Mesodermal cell (in vitro differentiated cells): Measurements from ENCODE around the gene LRRK1.
A peak's percentile ranks its signal among the peaks of the same experiment; 100 is the strongest.

Experiments
- H3K27ac ChIP-seq: 2 replicates; pipeline ENCODE4 v1.7.0; 2013; ENCODE audit warnings: mild to moderate bottlenecking, low read depth, low read length, moderate library complexity; ENCODE audit not compliant: severe bottlenecking
- H3K36me3 ChIP-seq: 2 replicates; pipeline ENCODE4 v1.7.1; 2013; ENCODE audit warnings: mild to moderate bottlenecking, low read length, moderate library complexity; ENCODE audit not compliant: control insufficient read depth, insufficient read depth
- H3K4me1 ChIP-seq: one replicate; pipeline ENCODE4 v1.7.1; 2013; ENCODE audit warnings: mild to moderate bottlenecking, low read length; ENCODE audit not compliant: insufficient read depth, control insufficient read depth, poor library complexity, severe bottlenecking
- H3K4me3 ChIP-seq: 2 replicates; pipeline ENCODE4 v1.7.0; 2013; ENCODE audit warnings: low read length, control low read depth, mild to moderate bottlenecking; ENCODE audit not compliant: insufficient read depth, poor library complexity, severe bottlenecking; ENCODE audit errors: extremely low read depth
- H3K9me3 ChIP-seq: 2 replicates; pipeline ENCODE4 v1.7.1; 2013; ENCODE audit warnings: mild to moderate bottlenecking, low read length, moderate library complexity; ENCODE audit not compliant: control insufficient read depth
- WGBS, 2 experiments: methylation state at CpG; one replicate each; pipeline ENCODE4 v1.1.5; 2013; ENCODE audit warnings: missing lambda C conversion rate in 2 of 2; ENCODE audit not compliant: insufficient coverage in 2 of 2; 5-methylcytosine and 5-hydroxymethylcytosine counted together

Gene LRRK1

GRCh38 chr15:100918034-100918689 is 995 bp upstream of the LRRK1 start:
- Histone ChIP-seq H3K9me3 (no peaks in the 10 kb centered on the region), H3K4me1 (no peaks in the 10 kb centered on the region), H3K36me3 (no peaks in the 10 kb centered on the region), H3K27ac (no peak overlapping the region), H3K4me3 (peak overlapping the region; percentile 41)
- WGBS, 2 experiments = 1 to 4% methylated on average over 32 to 36 of the region's 42 CpGs

GRCh38 chr15:100919481-100920405 is 586 bp downstream of the LRRK1 start:
- Histone ChIP-seq H3K4me3 (peak overlapping the region; percentile 32), H3K36me3 (no peaks in the 10 kb centered on the region), H3K27ac (no peak overlapping the region), H3K4me1 (no peaks in the 10 kb centered on the region), H3K9me3 (no peaks in the 10 kb centered on the region)
- WGBS, 2 experiments = 4 to 5% methylated on average over 60 to 68 of the region's 80 CpGs

- no peaks in the 10 kb centered on the region for H3K4me1 ChIP-seq
- H3K4me3 ChIP-seq = no peak overlapping the region
- WGBS, 2 experiments = 76 to 78% methylated on average over 5 to 6 of the region's 8 CpGs
- H3K36me3 ChIP-seq = no peaks in the 10 kb centered on the region
- no peaks in the 10 kb centered on the region for H3K9me3 ChIP-seq
- H3K27ac ChIP-seq = no peak overlapping the region
Measured at GRCh38 chr15:100920516-100921135, 1.5 kb downstream of the LRRK1 start.

GRCh38 chr15:100922192-100923040 is 3.3 kb downstream of the LRRK1 start:
- H3K9me3 ChIP-seq = no peaks in the 10 kb centered on the region
- WGBS, 2 experiments = 81 to 92% methylated on average over 11 of the region's 13 CpGs
- H3K36me3 ChIP-seq = no peaks in the 10 kb centered on the region
- H3K4me1 ChIP-seq = no peaks in the 10 kb centered on the region
- no peak overlapping the region for H3K4me3 ChIP-seq
- H3K27ac ChIP-seq = no peak overlapping the region

- Histone ChIP-seq H3K4me3 (no peak overlapping the region), H3K27ac (no peak overlapping the region), H3K36me3 (no peaks in the 10 kb centered on the region), H3K9me3 (no peaks in the 10 kb centered on the region), H3K4me1 (no peaks in the 10 kb centered on the region)
- 60 to 100% methylated on average over 1 to 2 of the region's 7 CpGs for WGBS, 2 experiments
Measured at GRCh38 chr15:100923076-100923475, 3.9 kb downstream of the LRRK1 start.

GRCh38 chr15:100923902-100924301 is 4.7 kb downstream of the LRRK1 start:
- Histone ChIP-seq H3K4me1 (no peaks in the 10 kb centered on the region), H3K4me3 (no peak overlapping the region), H3K9me3 (no peaks in the 10 kb centered on the region), H3K36me3 (no peaks in the 10 kb centered on the region), H3K27ac (no peak overlapping the region)
- 85 to 92% methylated on average over 4 to 5 of the region's 5 CpGs for whole genome bisulfite sequencing, 2 experiments

- no peaks in the 10 kb centered on the region for H3K36me3 ChIP-seq
- H3K4me3 ChIP-seq = no peak overlapping the region
- 93 to 94% methylated on average over 7 to 11 of the region's 11 CpGs for WGBS, 2 experiments
- no peaks in the 10 kb centered on the region for H3K4me1 ChIP-seq
- H3K9me3 ChIP-seq = no peaks in the 10 kb centered on the region
- no peak overlapping the region for H3K27ac ChIP-seq
Measured at GRCh38 chr15:100924436-100924835, 5.3 kb downstream of the LRRK1 start.

GRCh38 chr15:100925480-100925879 is 6.3 kb downstream of the LRRK1 start:
- no peak overlapping the region for H3K27ac ChIP-seq
- 88 to 100% methylated on average over 4 to 7 of the region's 8 CpGs for WGBS, 2 experiments
- H3K9me3 ChIP-seq = no peaks in the 10 kb centered on the region
- no peaks in the 10 kb centered on the region for H3K36me3 ChIP-seq
- no peaks in the 10 kb centered on the region for H3K4me1 ChIP-seq
- H3K4me3 ChIP-seq = no peak overlapping the region

- no peak overlapping the region for H3K4me3 ChIP-seq
- no peaks in the 10 kb centered on the region for H3K4me1 ChIP-seq
- H3K27ac ChIP-seq = no peak overlapping the region
- no peaks in the 10 kb centered on the region for H3K36me3 ChIP-seq
- no peaks in the 10 kb centered on the region for H3K9me3 ChIP-seq
- WGBS, 2 experiments = 47 to 100% methylated on average over 1 to 3 of the region's 11 CpGs
Measured at GRCh38 chr15:100926258-100926657, 7.1 kb downstream of the LRRK1 start.
